Mammary epithelial cell (primary cell): ENCODE data around the gene RAPH1.

Experiments
- EZH2 ChIP-seq: IDR thresholded peaks from 2 replicates; pipeline ENCODE4 v1.6.1; 2012; ENCODE audit warnings: low read length, inconsistent platforms, borderline replicate concordance
- TF ChIP-seq, protein P1 (sequence below), 2 donors: IDR thresholded peaks in 1 of 2; conservative IDR thresholded peaks in 1 of 2; 2 replicates each; pipeline ENCODE4 v1.5.1; 2011 to 2012; ENCODE audit warnings: inconsistent platforms in 2 of 2, low read length in 2 of 2, mild to moderate bottlenecking in 2 of 2, control low read depth in 1 of 2, low read depth in 1 of 2; ENCODE audit not compliant: insufficient read depth in 1 of 2; ENCODE audit errors: extremely low read depth in 1 of 2

DNA sequence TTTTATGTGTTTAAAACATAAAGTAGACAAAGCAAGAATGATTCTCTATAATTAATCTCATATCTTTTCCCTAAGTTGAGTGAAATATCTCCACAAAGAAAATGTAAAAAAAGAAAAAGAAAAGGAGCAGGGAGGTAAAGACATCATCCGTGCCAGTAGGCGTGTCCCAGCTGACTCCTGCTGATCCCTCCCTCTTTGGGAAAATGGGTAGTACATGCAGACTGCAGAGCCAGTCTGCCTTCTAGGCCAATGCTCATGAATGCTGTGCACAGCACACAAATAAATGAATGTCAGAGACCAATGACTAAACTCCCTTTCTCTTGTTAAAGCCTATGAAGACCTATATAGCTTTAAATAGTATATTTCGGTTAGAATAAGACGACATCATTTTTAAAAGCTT lies 64.7 kb downstream of the RAPH1 start:
- TF ChIP-seq EZH2, result no peak
- TF ChIP-seq, protein P1, sequence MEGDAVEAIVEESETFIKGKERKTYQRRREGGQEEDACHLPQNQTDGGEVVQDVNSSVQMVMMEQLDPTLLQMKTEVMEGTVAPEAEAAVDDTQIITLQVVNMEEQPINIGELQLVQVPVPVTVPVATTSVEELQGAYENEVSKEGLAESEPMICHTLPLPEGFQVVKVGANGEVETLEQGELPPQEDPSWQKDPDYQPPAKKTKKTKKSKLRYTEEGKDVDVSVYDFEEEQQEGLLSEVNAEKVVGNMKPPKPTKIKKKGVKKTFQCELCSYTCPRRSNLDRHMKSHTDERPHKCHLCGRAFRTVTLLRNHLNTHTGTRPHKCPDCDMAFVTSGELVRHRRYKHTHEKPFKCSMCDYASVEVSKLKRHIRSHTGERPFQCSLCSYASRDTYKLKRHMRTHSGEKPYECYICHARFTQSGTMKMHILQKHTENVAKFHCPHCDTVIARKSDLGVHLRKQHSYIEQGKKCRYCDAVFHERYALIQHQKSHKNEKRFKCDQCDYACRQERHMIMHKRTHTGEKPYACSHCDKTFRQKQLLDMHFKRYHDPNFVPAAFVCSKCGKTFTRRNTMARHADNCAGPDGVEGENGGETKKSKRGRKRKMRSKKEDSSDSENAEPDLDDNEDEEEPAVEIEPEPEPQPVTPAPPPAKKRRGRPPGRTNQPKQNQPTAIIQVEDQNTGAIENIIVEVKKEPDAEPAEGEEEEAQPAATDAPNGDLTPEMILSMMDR (conservative IDR thresholded peaks at IDR 0.05 in 1 of 2, IDR thresholded peaks at IDR 0.05 in 1 of 2; ENCODE audit: extremely low read depth in 1 of 2, insufficient read depth in 1 of 2, low read depth in 1 of 2, low read length in 2 of 2), result no peak
